PC-9 (cell line): ENCODE results near the gene PLCH2. TPM values are rescaled to one million over a fixed set of nuclear protein-coding genes. Genes with fewer than 3 reads are reported as not detected.

Source experiments
- BruUV-seq: library from RNA; stranded (reverse); fragments of 400-500 nt; replicated peaks from 2 replicates; lab custom pipeline; 2021; lab: Mats Ljungman, UMichigan
- CTCF ChIA-PET: fragments of 300-600 bp; sonication (Branson Sonifier 250); formaldehyde crosslinking; loops from one replicate; lab custom pipeline; 2022; ENCODE audit warnings: antibody characterized with exemption; lab: Charles Lee
- POLR2A ChIA-PET: fragments of 300-600 bp; sonication (Branson Sonifier 250); formaldehyde crosslinking; loops from one replicate; lab custom pipeline; 2022; ENCODE audit warnings: antibody characterized with exemption; ENCODE audit not compliant: unreplicated experiment; lab: Charles Lee
- DNase-seq, 2 experiments: peaks; one replicate each; pipeline versions ENCODE4 v3.0.0 to v3.0.0-alpha.2; 2015 to 2022; ENCODE audit warnings: mixed read lengths in 1 of 2
- H2AFZ ChIP-seq: fragments of 200-600 bp; sonication (generic); 2 replicates; pipeline ENCODE4 v1.8.1; 2017; ENCODE audit warnings: antibody characterized with exemption
- H3F3A ChIP-seq: fragments of 200-600 bp; sonication (generic); 2 replicates; pipeline ENCODE4 v1.8.1; 2017; ENCODE audit warnings: antibody characterized with exemption, mild to moderate bottlenecking, low read depth; ENCODE audit not compliant: insufficient read depth
- H3K27ac ChIP-seq: fragments of 200-600 bp; sonication (generic); 2 replicates; pipeline ENCODE4 v1.6.1; 2016; ENCODE audit warnings: mixed run types
- H3K27me3 ChIP-seq: fragments of 200-600 bp; sonication (generic); 2 replicates; pipeline ENCODE4 v1.6.1; 2016; ENCODE audit warnings: low read depth, mixed run types; ENCODE audit not compliant: insufficient read depth
- H3K36me3 ChIP-seq: fragments of 200-600 bp; sonication (generic); 2 replicates; pipeline ENCODE4 v1.6.1; 2016; ENCODE audit warnings: low read depth, mixed run types
- H3K4me1 ChIP-seq: fragments of 200-600 bp; sonication (generic); replicated peaks from 2 replicates; pipeline ENCODE4 v1.6.1; 2016; ENCODE audit warnings: mixed run types; ENCODE audit not compliant: insufficient read depth
- H3K4me2 ChIP-seq: fragments of 200-600 bp; sonication (generic); 2 replicates; pipeline ENCODE4 v1.6.1; 2017; ENCODE audit warnings: mixed run types
- H3K4me3 ChIP-seq: fragments of 200-600 bp; sonication (generic); 2 replicates; pipeline ENCODE4 v1.6.1; 2016; ENCODE audit warnings: mixed run types
- H3K79me2 ChIP-seq: fragments of 200-600 bp; sonication (generic); 2 replicates; pipeline ENCODE4 v1.6.1; 2017; ENCODE audit warnings: low read depth, mixed run types
- H3K9me2 ChIP-seq: fragments of 200-600 bp; sonication (generic); 2 replicates; pipeline ENCODE4 v1.8.1; 2017; ENCODE audit warnings: mild to moderate bottlenecking; ENCODE audit not compliant: insufficient read depth
- H3K9me3 ChIP-seq: fragments of 200-600 bp; sonication (generic); 2 replicates; pipeline ENCODE4 v1.8.1; 2016; ENCODE audit warnings: low read depth; ENCODE audit not compliant: insufficient read depth
- H4K20me1 ChIP-seq: fragments of 200-600 bp; sonication (generic); 2 replicates; pipeline ENCODE4 v1.8.1; 2017; ENCODE audit not compliant: insufficient read depth
- EZH2 ChIP-seq: fragments of 200-600 bp; sonication (generic); IDR thresholded peaks from 2 replicates; pipeline ENCODE4 v1.8.0; 2017; ENCODE audit warnings: antibody characterized with exemption, low read depth
- intact Hi-C: fragments of 100-400 bp; cut with micrococcal nuclease; formaldehyde crosslinking; loops from one replicate; pipeline ENCODE4 v1.10.0; 2022; ENCODE audit not compliant: unreplicated experiment
- total RNA-seq: library from RNA; stranded (reverse); gene quantifications from 2 replicates; pipeline ENCODE4 v1.2.3, GENCODE V29; 2021
- TF ChIP-seq, protein P1 (sequence below): fragments of 200-600 bp; sonication (generic); conservative IDR thresholded peaks from 2 replicates; pipeline ENCODE4 v1.6.1; 2017; ENCODE audit warnings: mixed run types, antibody characterized with exemption, mild to moderate bottlenecking, moderate library complexity

Gene PLCH2
- total RNA-seq, 1 experiment from 2014 or later: 0.98 TPM

DNA sequence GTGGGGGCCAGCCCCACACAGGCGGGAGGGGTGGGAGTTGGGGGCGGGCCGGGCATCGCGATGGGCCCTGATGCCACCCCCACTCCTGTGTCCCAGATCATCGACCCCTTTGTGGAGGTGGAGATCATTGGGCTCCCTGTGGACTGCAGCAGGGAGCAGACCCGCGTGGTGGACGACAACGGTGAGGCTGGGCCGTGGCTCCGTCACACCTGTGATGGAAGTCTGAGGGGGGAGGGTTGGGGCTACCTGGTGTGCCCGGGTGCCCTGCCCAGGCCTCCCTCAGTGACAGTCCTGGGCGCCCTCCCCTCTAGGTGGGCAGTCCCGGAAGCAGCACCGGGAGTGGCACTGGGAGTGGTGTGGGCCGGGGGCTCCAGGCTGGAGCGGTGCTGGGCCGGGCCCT is 22.6 kb downstream of the PLCH2 start:
- no peak overlapping the region for H3K4me3 ChIP-seq
- H3K4me2 ChIP-seq: no peak overlapping the region
- H3K27ac ChIP-seq: no peak overlapping the region
- no peaks in the 10 kb centered on the region for H3K27me3 ChIP-seq
- BruUV-seq: no TSS peak
- intact Hi-C loops: no loop called here
- peaks cover 21% of the 10 kb centered on the region for H3K4me1 ChIP-seq
- TF ChIP-seq, protein P1, sequence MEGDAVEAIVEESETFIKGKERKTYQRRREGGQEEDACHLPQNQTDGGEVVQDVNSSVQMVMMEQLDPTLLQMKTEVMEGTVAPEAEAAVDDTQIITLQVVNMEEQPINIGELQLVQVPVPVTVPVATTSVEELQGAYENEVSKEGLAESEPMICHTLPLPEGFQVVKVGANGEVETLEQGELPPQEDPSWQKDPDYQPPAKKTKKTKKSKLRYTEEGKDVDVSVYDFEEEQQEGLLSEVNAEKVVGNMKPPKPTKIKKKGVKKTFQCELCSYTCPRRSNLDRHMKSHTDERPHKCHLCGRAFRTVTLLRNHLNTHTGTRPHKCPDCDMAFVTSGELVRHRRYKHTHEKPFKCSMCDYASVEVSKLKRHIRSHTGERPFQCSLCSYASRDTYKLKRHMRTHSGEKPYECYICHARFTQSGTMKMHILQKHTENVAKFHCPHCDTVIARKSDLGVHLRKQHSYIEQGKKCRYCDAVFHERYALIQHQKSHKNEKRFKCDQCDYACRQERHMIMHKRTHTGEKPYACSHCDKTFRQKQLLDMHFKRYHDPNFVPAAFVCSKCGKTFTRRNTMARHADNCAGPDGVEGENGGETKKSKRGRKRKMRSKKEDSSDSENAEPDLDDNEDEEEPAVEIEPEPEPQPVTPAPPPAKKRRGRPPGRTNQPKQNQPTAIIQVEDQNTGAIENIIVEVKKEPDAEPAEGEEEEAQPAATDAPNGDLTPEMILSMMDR: no peak
- no peak for TF ChIP-seq EZH2
- DNase-seq: no peak
- H4K20me1 ChIP-seq: no peaks in the 10 kb centered on the region
- ChIA-PET POLR2A (no interaction called here), CTCF (no interaction called here)
- H3K9me3 ChIP-seq: no peaks in the 10 kb centered on the region
- no peak overlapping the region for H2AFZ ChIP-seq
- no peaks in the 10 kb centered on the region for H3F3A ChIP-seq
- H3K9me2 ChIP-seq: no peaks in the 10 kb centered on the region
- H3K79me2 ChIP-seq: no peaks in the 10 kb centered on the region
- H3K36me3 ChIP-seq: no peaks in the 10 kb centered on the region

DNA sequence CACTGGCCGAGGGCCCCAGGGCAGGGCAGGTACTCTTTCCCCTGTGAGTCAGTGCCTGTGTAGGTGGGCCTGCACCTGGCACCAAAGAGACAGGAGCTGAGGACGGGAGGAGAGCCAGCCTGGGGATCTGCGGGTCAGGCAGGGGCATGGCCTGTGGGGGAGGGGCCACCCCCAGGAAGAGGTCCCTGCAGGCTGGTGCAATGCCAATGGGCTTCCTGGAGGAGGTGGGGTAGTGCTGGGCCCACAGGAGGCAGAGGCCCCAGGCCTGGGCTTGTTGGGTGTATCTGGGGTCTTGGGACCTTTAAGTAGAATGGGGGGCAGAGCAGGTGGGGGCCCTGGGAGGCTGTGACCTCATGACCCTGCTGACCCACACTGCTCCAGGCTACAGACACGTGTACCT is 23.2 kb downstream of the PLCH2 start:
- no peak overlapping the region for H3K27ac ChIP-seq
- H3K36me3 ChIP-seq: no peaks in the 10 kb centered on the region
- POLR2A ChIA-PET: no interaction called here
- no peaks in the 10 kb centered on the region for H3K9me2 ChIP-seq
- no peaks in the 10 kb centered on the region for H3K27me3 ChIP-seq
- intact Hi-C loops: no loop called here
- DNase-seq: no peak
- H3K4me3 ChIP-seq: no peak overlapping the region
- no peaks in the 10 kb centered on the region for H3K79me2 ChIP-seq
- BruUV-seq: no TSS peak
- no peak overlapping the region for H2AFZ ChIP-seq
- no peak overlapping the region for H3K4me2 ChIP-seq
- CTCF ChIA-PET: no interaction called here
- no peaks in the 10 kb centered on the region for H3K9me3 ChIP-seq
- H3F3A ChIP-seq: no peaks in the 10 kb centered on the region
- no peaks in the 10 kb centered on the region for H4K20me1 ChIP-seq
- TF ChIP-seq, protein P1: no peak
- TF ChIP-seq EZH2: no peak
- H3K4me1 ChIP-seq: peaks cover 15% of the 10 kb centered on the region

DNA sequence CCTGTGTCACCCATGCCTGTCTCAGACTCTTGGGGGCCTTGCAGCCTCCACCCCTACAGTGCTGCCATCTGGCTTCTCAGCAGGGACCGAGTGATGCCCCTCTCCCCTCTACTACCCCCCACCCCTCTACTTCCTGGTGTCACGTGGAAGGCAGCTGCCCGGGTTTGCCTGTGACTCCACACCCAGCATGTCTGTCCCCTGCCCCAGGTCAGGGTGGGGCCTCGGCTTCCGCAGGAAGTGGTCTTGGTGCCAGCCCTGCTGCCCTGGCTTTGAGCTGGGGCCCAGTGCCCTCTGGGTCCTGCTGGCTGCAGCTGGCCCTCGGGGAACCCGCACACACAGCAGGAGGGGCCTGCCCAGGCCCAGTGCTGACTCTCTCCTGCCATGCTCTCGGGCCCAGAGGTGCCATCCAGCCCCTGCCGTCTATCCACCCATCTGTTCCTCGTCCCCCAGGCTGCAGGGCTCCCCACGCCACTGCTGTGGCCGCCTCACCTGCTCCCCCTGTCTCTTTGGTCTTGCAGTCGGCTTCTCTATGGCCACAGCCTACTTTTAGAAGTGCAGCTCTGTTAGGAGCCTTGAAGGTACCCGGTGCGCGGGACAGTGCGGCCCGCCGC is 24.0 kb downstream of the PLCH2 start:
- no peaks in the 10 kb centered on the region for H3K9me2 ChIP-seq
- CTCF ChIA-PET: interaction anchor here (0.6 kb wide), 1 partner anchor 301 kb away, joined by 6 read pairs; no protein-coding TSS in a partner anchor
- H3K79me2 ChIP-seq: no peaks in the 10 kb centered on the region
- no peaks in the 10 kb centered on the region for H3K9me3 ChIP-seq
- no peak overlapping the region for H2AFZ ChIP-seq
- TF ChIP-seq, protein P1: no peak
- no peak for TF ChIP-seq EZH2
- no peaks in the 10 kb centered on the region for H3F3A ChIP-seq
- H3K4me3 ChIP-seq: no peak overlapping the region
- POLR2A ChIA-PET: no interaction called here
- no peaks in the 10 kb centered on the region for H4K20me1 ChIP-seq
- no TSS peak for BruUV-seq
- no peak for DNase-seq
- no peak overlapping the region for H3K27ac ChIP-seq
- intact Hi-C loops: no loop called here
- H3K27me3 ChIP-seq: no peaks in the 10 kb centered on the region
- H3K4me1 ChIP-seq: peaks cover 9% of the 10 kb centered on the region; the same call in 1 of the 2 replicates
- H3K4me2 ChIP-seq: no peak overlapping the region
- H3K36me3 ChIP-seq: no peaks in the 10 kb centered on the region
